Neural cell (in vitro differentiated cells): ENCODE measurements around the gene DIP2C. TPM values are rescaled to one million over a fixed set of nuclear protein-coding genes. Genes with fewer than 3 reads are reported as not detected.

Source experiments
- H2AFZ ChIP-seq: fragments of 200-600, 300-800 bp; sonication (generic), shearing (Covaris generic); 2 replicates; pipeline ENCODE4 v1.6.0; 2014; ENCODE audit warnings: low read depth, mild to moderate bottlenecking, antibody characterized with exemption, low read length, moderate library complexity
- H3F3A ChIP-seq: fragments of 200-600 bp; shearing (Covaris generic); 2 replicates; pipeline ENCODE4 v1.6.1; 2016; ENCODE audit warnings: mild to moderate bottlenecking, moderate library complexity, mixed read lengths, antibody characterized with exemption, low read length; ENCODE audit not compliant: insufficient read depth, poor library complexity, severe bottlenecking
- H3K27ac ChIP-seq: fragments of 200-600, 300-800 bp; sonication (generic), shearing (Covaris generic); 2 replicates; pipeline ENCODE4 v1.5.1; 2014; ENCODE audit warnings: mild to moderate bottlenecking, low read length, moderate library complexity
- H3K27me3 ChIP-seq: fragments of 300-800, 200-600 bp; sonication (generic), shearing (Covaris generic); 2 replicates; pipeline ENCODE4 v1.6.0; 2014; ENCODE audit warnings: mild to moderate bottlenecking, low read depth, low read length, moderate library complexity; ENCODE audit not compliant: insufficient read depth
- H3K36me3 ChIP-seq: fragments of 300-800, 200-600 bp; sonication (generic), shearing (Covaris generic); 2 replicates; pipeline ENCODE4 v1.5.1; 2014; ENCODE audit warnings: mild to moderate bottlenecking, antibody characterized with exemption, low read length, moderate library complexity; ENCODE audit not compliant: insufficient read depth
- H3K4me2 ChIP-seq: fragments of 300-800, 200-600 bp; sonication (generic), shearing (Covaris generic); 2 replicates; pipeline ENCODE4 v1.6.0; 2014; ENCODE audit warnings: mild to moderate bottlenecking, low read length
- H3K4me3 ChIP-seq: fragments of 300-800, 200-600 bp; sonication (generic), shearing (Covaris generic); 2 replicates; pipeline ENCODE4 v1.5.1; 2014; ENCODE audit warnings: mild to moderate bottlenecking, low read length, moderate library complexity
- H3K79me2 ChIP-seq: fragments of 200-600 bp; shearing (Covaris generic); replicated peaks from 2 replicates; pipeline ENCODE4 v1.6.0; 2014; ENCODE audit warnings: mild to moderate bottlenecking, low read length, moderate library complexity; ENCODE audit not compliant: insufficient read depth
- H3K9ac ChIP-seq: fragments of 300-800, 200-600 bp; sonication (generic), shearing (Covaris generic); 2 replicates; pipeline ENCODE4 v1.6.1; 2016; ENCODE audit warnings: mild to moderate bottlenecking, low read length, mixed read lengths
- H3K9me2 ChIP-seq: fragments of 200-600 bp; shearing (Covaris generic); 2 replicates; pipeline ENCODE4 v1.6.1; 2016; ENCODE audit warnings: mild to moderate bottlenecking, low read length, mixed read lengths; ENCODE audit not compliant: insufficient read depth
- H3K9me3 ChIP-seq: fragments of 200-600, 300-800 bp; sonication (generic), shearing (Covaris generic); 2 replicates; pipeline ENCODE4 v1.6.1; 2016; ENCODE audit warnings: mild to moderate bottlenecking, mixed run types, low read length, moderate library complexity, mixed read lengths
- H4K20me1 ChIP-seq: fragments of 200-600 bp; shearing (Covaris generic); 2 replicates; pipeline ENCODE4 v1.6.1; 2016; ENCODE audit warnings: mild to moderate bottlenecking, mixed run types; ENCODE audit not compliant: insufficient read depth
- EP300 ChIP-seq: fragments of 450-650 bp; conservative IDR thresholded peaks from 2 replicates; pipeline ENCODE4 v1.6.1; 2014; ENCODE audit warnings: antibody characterized with exemption, mild to moderate bottlenecking, moderate library complexity; ENCODE audit not compliant: poor library complexity, severe bottlenecking
- EZH2 ChIP-seq: fragments of 200-600, 300-800 bp; shearing (Covaris generic), sonication (generic); IDR thresholded peaks from 2 replicates; pipeline ENCODE4 v1.6.1; 2014; ENCODE audit warnings: antibody characterized with exemption, low read length, borderline replicate concordance, mild to moderate bottlenecking; ENCODE audit not compliant: insufficient read depth, poor library complexity, severe bottlenecking
- MXI1 ChIP-seq: fragments of 450-650 bp; conservative IDR thresholded peaks from 2 replicates; pipeline ENCODE4 v1.6.1; 2014; ENCODE audit warnings: antibody characterized with exemption, mild to moderate bottlenecking; ENCODE audit not compliant: poor library complexity, severe bottlenecking
- POLR2AphosphoS5 ChIP-seq: IDR thresholded peaks from 2 replicates; pipeline ENCODE4 v1.6.1; 2012
- RAD21 ChIP-seq: fragments of 450-650 bp; conservative IDR thresholded peaks from 2 replicates; pipeline ENCODE4 v1.6.1; 2014; ENCODE audit warnings: antibody characterized with exemption, mild to moderate bottlenecking, moderate library complexity
- SMC3 ChIP-seq: fragments of 450-650 bp; conservative IDR thresholded peaks from 2 replicates; pipeline ENCODE4 v1.6.1; 2014; ENCODE audit warnings: antibody characterized with exemption, mild to moderate bottlenecking, moderate library complexity; ENCODE audit not compliant: poor library complexity
- TAF1 ChIP-seq: IDR thresholded peaks from 2 replicates; pipeline ENCODE4 v1.6.1; 2012; ENCODE audit warnings: low read depth
- polyA plus RNA-seq: library from polyadenylated mRNA; depleted of rRNA; stranded (reverse); fragments of >200 nt; gene quantifications from 2 replicates; pipeline ENCODE4 v1.2.3, GENCODE V29; 2014
- TF ChIP-seq, protein P1 (sequence below): fragments of 450-650 bp; IDR thresholded peaks from 2 replicates; pipeline ENCODE4 v1.5.1; 2014; ENCODE audit warnings: antibody characterized with exemption, mild to moderate bottlenecking, moderate library complexity; ENCODE audit not compliant: poor library complexity, severe bottlenecking
- TF ChIP-seq, protein P2 (sequence below): IDR thresholded peaks from 2 replicates; pipeline ENCODE4 v1.6.1; 2012; ENCODE audit warnings: borderline replicate concordance

The DIP2C gene
- polyA plus RNA-seq, 1 donor from 2014 or later = 24.1 TPM

DNA sequence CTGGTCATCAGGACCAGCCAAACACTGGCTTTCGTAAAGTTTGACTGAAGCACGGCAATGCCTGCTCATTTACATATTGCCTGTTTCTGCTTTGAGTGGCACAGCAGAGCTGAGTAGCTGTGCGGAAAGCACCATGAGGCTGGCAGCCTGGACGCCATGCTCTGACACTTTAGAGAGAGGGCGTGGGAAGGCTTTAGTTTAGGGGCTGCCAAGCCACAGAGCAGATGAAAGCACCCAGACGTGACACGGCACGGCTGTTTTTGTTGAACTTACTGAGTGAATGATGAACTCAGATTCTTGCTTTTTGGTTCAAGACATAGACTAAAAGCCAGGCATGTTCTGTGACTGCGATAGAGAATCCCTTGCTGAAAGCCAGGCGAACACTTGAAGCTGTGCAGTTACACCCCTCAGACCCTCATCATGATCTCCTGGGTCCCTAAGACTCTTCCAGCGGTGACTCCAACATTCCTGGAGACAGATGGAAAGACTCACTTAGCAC lies 372.1 kb downstream of the DIP2C start:
- H3K4me3 ChIP-seq = no peak overlapping the region
- H4K20me1 ChIP-seq = no peaks in the 10 kb centered on the region
- H3K9me2 ChIP-seq = no peaks in the 10 kb centered on the region
- no peak overlapping the region for H3K4me2 ChIP-seq
- no peak for TF ChIP-seq RAD21
- TF ChIP-seq TAF1 = no peak
- TF ChIP-seq EP300 = no peak
- TF ChIP-seq POLR2AphosphoS5 = no peak
- no peak for TF ChIP-seq SMC3
- TF ChIP-seq, protein P1, sequence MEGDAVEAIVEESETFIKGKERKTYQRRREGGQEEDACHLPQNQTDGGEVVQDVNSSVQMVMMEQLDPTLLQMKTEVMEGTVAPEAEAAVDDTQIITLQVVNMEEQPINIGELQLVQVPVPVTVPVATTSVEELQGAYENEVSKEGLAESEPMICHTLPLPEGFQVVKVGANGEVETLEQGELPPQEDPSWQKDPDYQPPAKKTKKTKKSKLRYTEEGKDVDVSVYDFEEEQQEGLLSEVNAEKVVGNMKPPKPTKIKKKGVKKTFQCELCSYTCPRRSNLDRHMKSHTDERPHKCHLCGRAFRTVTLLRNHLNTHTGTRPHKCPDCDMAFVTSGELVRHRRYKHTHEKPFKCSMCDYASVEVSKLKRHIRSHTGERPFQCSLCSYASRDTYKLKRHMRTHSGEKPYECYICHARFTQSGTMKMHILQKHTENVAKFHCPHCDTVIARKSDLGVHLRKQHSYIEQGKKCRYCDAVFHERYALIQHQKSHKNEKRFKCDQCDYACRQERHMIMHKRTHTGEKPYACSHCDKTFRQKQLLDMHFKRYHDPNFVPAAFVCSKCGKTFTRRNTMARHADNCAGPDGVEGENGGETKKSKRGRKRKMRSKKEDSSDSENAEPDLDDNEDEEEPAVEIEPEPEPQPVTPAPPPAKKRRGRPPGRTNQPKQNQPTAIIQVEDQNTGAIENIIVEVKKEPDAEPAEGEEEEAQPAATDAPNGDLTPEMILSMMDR = no peak
- TF ChIP-seq, protein P2, sequence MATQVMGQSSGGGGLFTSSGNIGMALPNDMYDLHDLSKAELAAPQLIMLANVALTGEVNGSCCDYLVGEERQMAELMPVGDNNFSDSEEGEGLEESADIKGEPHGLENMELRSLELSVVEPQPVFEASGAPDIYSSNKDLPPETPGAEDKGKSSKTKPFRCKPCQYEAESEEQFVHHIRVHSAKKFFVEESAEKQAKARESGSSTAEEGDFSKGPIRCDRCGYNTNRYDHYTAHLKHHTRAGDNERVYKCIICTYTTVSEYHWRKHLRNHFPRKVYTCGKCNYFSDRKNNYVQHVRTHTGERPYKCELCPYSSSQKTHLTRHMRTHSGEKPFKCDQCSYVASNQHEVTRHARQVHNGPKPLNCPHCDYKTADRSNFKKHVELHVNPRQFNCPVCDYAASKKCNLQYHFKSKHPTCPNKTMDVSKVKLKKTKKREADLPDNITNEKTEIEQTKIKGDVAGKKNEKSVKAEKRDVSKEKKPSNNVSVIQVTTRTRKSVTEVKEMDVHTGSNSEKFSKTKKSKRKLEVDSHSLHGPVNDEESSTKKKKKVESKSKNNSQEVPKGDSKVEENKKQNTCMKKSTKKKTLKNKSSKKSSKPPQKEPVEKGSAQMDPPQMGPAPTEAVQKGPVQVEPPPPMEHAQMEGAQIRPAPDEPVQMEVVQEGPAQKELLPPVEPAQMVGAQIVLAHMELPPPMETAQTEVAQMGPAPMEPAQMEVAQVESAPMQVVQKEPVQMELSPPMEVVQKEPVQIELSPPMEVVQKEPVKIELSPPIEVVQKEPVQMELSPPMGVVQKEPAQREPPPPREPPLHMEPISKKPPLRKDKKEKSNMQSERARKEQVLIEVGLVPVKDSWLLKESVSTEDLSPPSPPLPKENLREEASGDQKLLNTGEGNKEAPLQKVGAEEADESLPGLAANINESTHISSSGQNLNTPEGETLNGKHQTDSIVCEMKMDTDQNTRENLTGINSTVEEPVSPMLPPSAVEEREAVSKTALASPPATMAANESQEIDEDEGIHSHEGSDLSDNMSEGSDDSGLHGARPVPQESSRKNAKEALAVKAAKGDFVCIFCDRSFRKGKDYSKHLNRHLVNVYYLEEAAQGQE = no peak
- no peak for TF ChIP-seq MXI1
- TF ChIP-seq EZH2 = no peak
- H3K27ac ChIP-seq = no peak overlapping the region
- H3K9ac ChIP-seq = no peak overlapping the region
- no peaks in the 10 kb centered on the region for H3K9me3 ChIP-seq
- H3F3A ChIP-seq = no peaks in the 10 kb centered on the region
- no peak overlapping the region for H2AFZ ChIP-seq
- H3K27me3 ChIP-seq = no peaks in the 10 kb centered on the region
- H3K79me2 ChIP-seq = no peaks in the 10 kb centered on the region
- no peaks in the 10 kb centered on the region for H3K36me3 ChIP-seq

DNA sequence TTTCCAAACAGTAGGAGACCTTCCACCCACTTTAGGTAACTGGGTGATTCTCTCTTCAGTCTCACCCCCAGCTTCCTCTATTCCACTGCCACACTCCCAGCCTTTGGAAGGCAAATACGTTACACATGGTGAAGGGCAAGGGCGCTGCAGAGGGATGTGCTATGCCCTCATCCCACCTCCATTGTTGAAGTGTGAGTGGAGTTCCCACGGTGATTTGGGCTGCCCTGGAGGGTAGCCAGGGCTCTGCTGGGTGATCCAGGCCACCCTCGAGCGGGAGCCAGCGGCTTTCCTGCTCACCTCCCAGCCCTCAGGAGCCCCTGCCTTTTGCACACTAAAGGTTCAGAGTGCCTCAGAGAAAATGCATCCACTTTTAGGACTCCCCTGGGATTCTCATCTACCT lies 373.1 kb downstream of the DIP2C start:
- Histone ChIP-seq H3K9ac (no peak overlapping the region), H3K36me3 (no peaks in the 10 kb centered on the region), H3K27me3 (no peaks in the 10 kb centered on the region), H3K4me3 (no peak overlapping the region), H4K20me1 (no peaks in the 10 kb centered on the region), H2AFZ (no peak overlapping the region), H3K79me2 (no peaks in the 10 kb centered on the region), H3K9me3 (no peaks in the 10 kb centered on the region), H3K4me2 (no peak overlapping the region), H3K27ac (no peak overlapping the region), H3F3A (no peaks in the 10 kb centered on the region), H3K9me2 (no peaks in the 10 kb centered on the region)
- no peak for TF ChIP-seq EP300
- TF ChIP-seq POLR2AphosphoS5 = no peak
- TF ChIP-seq SMC3 = no peak
- no peak for TF ChIP-seq RAD21
- TF ChIP-seq TAF1 = no peak
